DMS53 treated with DMSO at 0.1 percent for 48 hours (cell line): ENCODE data around the gene GPR176.

ENCODE experiments used
- DNase-seq: peaks from one replicate; lab custom pipeline; 2025; ENCODE audit not compliant: unreplicated experiment; lab: John Stamatoyannopoulos, UW

Gene GPR176

GRCh38 chr15:39892418-39892817 lies 27.6 kb downstream of the GPR176 start:
- DNase-seq, result no peak

- no peak for DNase-seq
These were observed 29.4 kb downstream of the GPR176 start for GRCh38 chr15:39890621-39891020.

- peak; percentile 13 for DNase-seq
These were observed 30.5 kb downstream of the GPR176 start for GRCh38 chr15:39889601-39890000.

GRCh38 chr15:39888809-39889208 lies 31.3 kb downstream of the GPR176 start:
- no peak for DNase-seq

- no peak for DNase-seq
These were observed 31.8 kb downstream of the GPR176 start for GRCh38 chr15:39888243-39888642.

- no peak for DNase-seq
These were observed 32.2 kb downstream of the GPR176 start for GRCh38 chr15:39887832-39888231.

GRCh38 chr15:39887211-39887610 lies 32.9 kb downstream of the GPR176 start:
- DNase-seq, result no peak

GRCh38 chr15:39886418-39886817 lies 33.6 kb downstream of the GPR176 start:
- DNase-seq, result no peak

- DNase-seq, result no peak
These were observed 34.8 kb downstream of the GPR176 start for GRCh38 chr15:39885099-39885777.

GRCh38 chr15:39884351-39884750 lies 35.7 kb downstream of the GPR176 start:
- DNase-seq, result no peak

GRCh38 chr15:39882602-39883001 lies 37.5 kb downstream of the GPR176 start:
- no peak for DNase-seq

GRCh38 chr15:39881790-39882189 lies 38.3 kb downstream of the GPR176 start:
- no peak for DNase-seq

- no peak for DNase-seq
These were observed 39.2 kb downstream of the GPR176 start for GRCh38 chr15:39880718-39881387.

GRCh38 chr15:39878406-39878785 lies 41.7 kb downstream of the GPR176 start:
- DNase-seq, result no peak

- peak; percentile 23 for DNase-seq
These were observed 45.0 kb downstream of the GPR176 start for GRCh38 chr15:39874890-39875549.

GRCh38 chr15:39873978-39874377 lies 46.1 kb downstream of the GPR176 start:
- DNase-seq, result no peak

GRCh38 chr15:39870537-39870936 lies 49.5 kb downstream of the GPR176 start:
- DNase-seq, result no peak

GRCh38 chr15:39869858-39870515 lies 50.1 kb downstream of the GPR176 start:
- no peak for DNase-seq

GRCh38 chr15:39869254-39869653 lies 50.8 kb downstream of the GPR176 start:
- peak; percentile 66 for DNase-seq

- no peak for DNase-seq
These were observed 51.7 kb downstream of the GPR176 start for GRCh38 chr15:39868396-39868795.

GRCh38 chr15:39864116-39864515 lies 56.0 kb downstream of the GPR176 start:
- no peak for DNase-seq

GRCh38 chr15:39860871-39861270 lies 59.2 kb downstream of the GPR176 start:
- no peak for DNase-seq
